SJSA1 (cell line): Measurements from ENCODE around the gene PRAMEF20. TPM values are rescaled to one million over a fixed set of nuclear protein-coding genes. Genes with fewer than 3 reads are reported as not detected.
"Not testable (repeated sequence)": the region's sequence is repeated elsewhere in the genome, so short reads cannot be mapped to it uniquely, and the experiment has no call there.

Experiments
- DNase-seq, 2 experiments: peaks; one replicate each; pipeline ENCODE4 v3.0.0-alpha.2; 2015 to 2020; ENCODE audit warnings: low spot score in 2 of 2, low read depth in 1 of 2
- H3K27ac ChIP-seq: fragments of 250-450 bp; sonication (Bioruptor Pico); 2 replicates; pipeline ENCODE4 v1.5.1; 2020; ENCODE audit warnings: mild to moderate bottlenecking, moderate library complexity
- H3K27me3 ChIP-seq: fragments of 250-450 bp; sonication (Bioruptor Pico); replicated peaks from 2 replicates; pipeline ENCODE4 v1.5.1; 2020; ENCODE audit warnings: mild to moderate bottlenecking, moderate library complexity
- H3K36me3 ChIP-seq: fragments of 250-450 bp; sonication (Bioruptor Pico); 2 replicates; pipeline ENCODE4 v1.5.1; 2020; ENCODE audit warnings: mild to moderate bottlenecking
- H3K4me1 ChIP-seq: fragments of 250-450 bp; sonication (Bioruptor Pico); replicated peaks from 2 replicates; pipeline ENCODE4 v1.6.1; 2021; ENCODE audit warnings: mild to moderate bottlenecking
- H3K4me3 ChIP-seq: fragments of 250-450 bp; sonication (Bioruptor Pico); 2 replicates; pipeline ENCODE4 v1.5.1; 2020; ENCODE audit warnings: mild to moderate bottlenecking
- H3K9me3 ChIP-seq: fragments of 250-450 bp; sonication (Bioruptor Pico); replicated peaks from 2 replicates; pipeline ENCODE4 v1.5.1; 2020; ENCODE audit warnings: mild to moderate bottlenecking
- total RNA-seq: library from RNA; depleted of rRNA; stranded (reverse); fragments of >200 nt; shearing (Covaris generic); gene quantifications from 2 replicates; pipeline ENCODE4 v1.2.3, GENCODE V29; 2014; rRNA removed

The PRAMEF20 gene
- total RNA-seq, 1 experiment from 2014 or later = 1.7 TPM

GRCh38 chr1:13435458-13435857, 25.2 kb downstream of the PRAMEF20 start:
- no peaks in the 10 kb centered on the region for H3K4me1 ChIP-seq
- H3K27me3 ChIP-seq = no peaks in the 10 kb centered on the region
- no peak overlapping the region for H3K27ac ChIP-seq
- H3K36me3 ChIP-seq = no peaks in the 10 kb centered on the region
- DNase-seq = no peak
- H3K9me3 ChIP-seq = peaks cover 3% of the 10 kb centered on the region; the same call in 1 of the 2 replicates
- no peak overlapping the region for H3K4me3 ChIP-seq

- H3K36me3 ChIP-seq, H3K9me3 ChIP-seq, H3K27ac ChIP-seq, DNase-seq, H3K27me3 ChIP-seq, H3K4me3 ChIP-seq, H3K4me1 ChIP-seq: not testable (repeated sequence)
These were observed 29.0 kb downstream of the PRAMEF20 start for GRCh38 chr1:13439104-13439783.

- no peak overlapping the region for H3K4me3 ChIP-seq
- no peaks in the 10 kb centered on the region for H3K9me3 ChIP-seq
- no peaks in the 10 kb centered on the region for H3K27me3 ChIP-seq
- no peak overlapping the region for H3K27ac ChIP-seq
- no peaks in the 10 kb centered on the region for H3K4me1 ChIP-seq
- no peak for DNase-seq
- H3K36me3 ChIP-seq = no peaks in the 10 kb centered on the region
These were observed 33.2 kb downstream of the PRAMEF20 start for GRCh38 chr1:13443335-13443979.

GRCh38 chr1:13450204-13450603, 40.0 kb downstream of the PRAMEF20 start:
- no peaks in the 10 kb centered on the region for H3K4me1 ChIP-seq
- DNase-seq = no peak

GRCh38 chr1:13451399-13451965, 41.2 kb downstream of the PRAMEF20 start:
- DNase-seq = no peak
- no peak overlapping the region for H3K27ac ChIP-seq
- no peaks in the 10 kb centered on the region for H3K4me1 ChIP-seq
- H3K9me3 ChIP-seq = no peaks in the 10 kb centered on the region
- no peak overlapping the region for H3K4me3 ChIP-seq
- H3K27me3 ChIP-seq = no peaks in the 10 kb centered on the region
- no peaks in the 10 kb centered on the region for H3K36me3 ChIP-seq

More at GRCh38 chr1:13450204-13450603, 40.0 kb downstream of the PRAMEF20 start:
- no peaks in the 10 kb centered on the region for H3K9me3 ChIP-seq
- H3K36me3 ChIP-seq = no peaks in the 10 kb centered on the region
- no peak overlapping the region for H3K4me3 ChIP-seq
- no peak overlapping the region for H3K27ac ChIP-seq
- H3K27me3 ChIP-seq = no peaks in the 10 kb centered on the region

- H3K27me3 ChIP-seq = no peaks in the 10 kb centered on the region
- H3K36me3 ChIP-seq = no peaks in the 10 kb centered on the region
- no peak overlapping the region for H3K27ac ChIP-seq
- H3K9me3 ChIP-seq = no peaks in the 10 kb centered on the region
- no peaks in the 10 kb centered on the region for H3K4me1 ChIP-seq
- H3K4me3 ChIP-seq = no peak overlapping the region
- no peak for DNase-seq
These were observed 46.8 kb downstream of the PRAMEF20 start for GRCh38 chr1:13456904-13457532.

GRCh38 chr1:13461977-13462376, 51.7 kb downstream of the PRAMEF20 start:
- Histone ChIP-seq H3K4me1 (no peaks in the 10 kb centered on the region), H3K36me3 (no peaks in the 10 kb centered on the region), H3K27me3 (no peaks in the 10 kb centered on the region), H3K27ac (no peak overlapping the region), H3K9me3 (no peaks in the 10 kb centered on the region), H3K4me3 (no peak overlapping the region)
- no peak for DNase-seq

GRCh38 chr1:13462682-13463081, 52.4 kb downstream of the PRAMEF20 start:
- no peak for DNase-seq
- no peaks in the 10 kb centered on the region for H3K27me3 ChIP-seq
- H3K27ac ChIP-seq = no peak overlapping the region
- no peak overlapping the region for H3K4me3 ChIP-seq
- no peaks in the 10 kb centered on the region for H3K4me1 ChIP-seq
- H3K9me3 ChIP-seq = no peaks in the 10 kb centered on the region
- H3K36me3 ChIP-seq = no peaks in the 10 kb centered on the region

GRCh38 chr1:13465515-13465914, 55.3 kb downstream of the PRAMEF20 start:
- Histone ChIP-seq H3K27me3 (no peaks in the 10 kb centered on the region), H3K4me1 (no peaks in the 10 kb centered on the region), H3K27ac (no peak overlapping the region), H3K9me3 (no peaks in the 10 kb centered on the region), H3K36me3 (no peaks in the 10 kb centered on the region), H3K4me3 (no peak overlapping the region)
- no peak for DNase-seq

- DNase-seq = no peak
- no peak overlapping the region for H3K4me3 ChIP-seq
- no peak overlapping the region for H3K27ac ChIP-seq
- no peaks in the 10 kb centered on the region for H3K4me1 ChIP-seq
- no peaks in the 10 kb centered on the region for H3K36me3 ChIP-seq
- H3K27me3 ChIP-seq = no peaks in the 10 kb centered on the region
- no peaks in the 10 kb centered on the region for H3K9me3 ChIP-seq
These were observed 59.1 kb downstream of the PRAMEF20 start for GRCh38 chr1:13469343-13469742.

Other genes with a start within 250 kb of the PRAMEF20 start
- gene HNRNPCL4, start 244.8 kb upstream of the PRAMEF20 start, total RNA-seq = not detected in 2 replicates
- not detected in 2 replicates for gene PRAMEF9, start 238.6 kb upstream of the PRAMEF20 start, total RNA-seq
- not detected in 2 replicates for gene PRAMEF13, start 209.0 kb upstream of the PRAMEF20 start, total RNA-seq
- not detected in 2 replicates for gene PRAMEF18, start 184.3 kb upstream of the PRAMEF20 start, total RNA-seq
- not detected in 2 replicates for gene PRAMEF5, start 156.3 kb upstream of the PRAMEF20 start, total RNA-seq
- not detected in 2 replicates for gene PRAMEF8, start 125.3 kb upstream of the PRAMEF20 start, total RNA-seq
- not detected in 2 replicates for gene PRAMEF33, start 106.9 kb upstream of the PRAMEF20 start, total RNA-seq
- gene PRAMEF15, start 94.9 kb upstream of the PRAMEF20 start, total RNA-seq = not detected in 2 replicates
- gene PRAMEF14, start 63.3 kb upstream of the PRAMEF20 start, total RNA-seq = not detected in 2 replicates
- gene PRAMEF19, start 38.5 kb upstream of the PRAMEF20 start, total RNA-seq = not detected in 2 replicates
- gene PRAMEF17, start 20.8 kb upstream of the PRAMEF20 start, total RNA-seq = not detected in 2 replicates
- gene LRRC38, start 103.6 kb downstream of the PRAMEF20 start, total RNA-seq = not detected in 2 replicates
- gene PDPN, start 173.4 kb downstream of the PRAMEF20 start, total RNA-seq = 36.0 and 43.8 TPM in 2 replicates